ENCODE data around the gene CDH13.

Gene CDH13

DNA sequence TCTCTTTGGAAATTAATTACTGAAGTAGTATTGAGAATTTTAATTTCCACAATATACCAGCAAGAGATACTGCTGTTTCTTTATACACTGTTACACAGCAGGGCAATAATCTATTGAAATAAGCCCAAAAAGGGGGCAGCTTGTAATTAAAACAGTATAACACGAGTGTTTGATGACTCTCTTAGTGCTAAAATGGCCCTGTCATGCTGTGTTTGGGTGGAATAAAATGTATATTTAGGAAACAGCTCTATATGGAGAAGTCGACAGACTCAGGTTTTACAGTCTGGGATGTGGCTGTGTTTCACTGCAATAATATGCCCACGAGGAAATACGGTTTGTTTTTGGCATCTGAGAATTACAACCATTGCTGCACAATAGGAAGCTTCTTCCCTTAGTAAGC is 643.3 kb downstream of the CDH13 start:
- DNase-seq, result no peak

DNA sequence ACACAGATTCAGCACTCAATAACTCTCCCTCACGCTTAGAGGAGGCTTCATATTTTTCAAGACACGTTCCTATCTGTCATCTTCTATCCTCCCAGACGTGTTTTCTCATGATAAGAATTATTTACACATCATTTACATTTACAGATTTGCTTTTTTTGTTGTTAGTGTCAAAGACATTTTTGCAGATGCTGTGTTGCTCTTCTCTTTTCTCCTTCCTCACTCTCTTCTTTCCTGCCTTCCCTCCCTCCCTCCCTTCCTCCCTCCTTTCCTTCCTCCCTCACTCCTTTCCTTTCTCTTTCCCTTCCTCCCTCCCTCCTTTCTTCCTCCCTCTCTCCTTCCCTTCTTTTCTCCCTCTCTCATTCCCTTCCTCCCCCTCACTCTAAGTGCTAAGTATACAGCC is 643.9 kb downstream of the CDH13 start:
- no peak for DNase-seq

DNA sequence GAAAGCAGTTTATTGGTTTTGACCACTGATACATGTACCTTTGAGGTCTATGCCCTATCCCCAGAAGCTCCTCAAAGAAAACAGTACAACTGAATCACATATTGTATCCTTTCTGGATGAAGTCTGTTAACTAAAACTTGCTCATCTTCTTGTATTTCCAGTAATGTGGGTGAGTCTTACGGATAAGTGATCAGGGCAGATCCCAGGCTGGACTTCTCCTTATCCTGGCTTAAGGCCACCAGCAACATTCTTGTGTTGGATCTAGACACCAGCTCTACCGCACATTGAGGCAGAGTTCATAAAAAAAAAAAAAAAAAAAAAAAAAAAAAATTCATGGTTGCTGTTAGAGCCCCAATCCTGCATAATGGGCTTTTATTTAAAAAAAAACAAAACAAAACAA is 644.4 kb downstream of the CDH13 start:
- no peak for DNase-seq

DNA sequence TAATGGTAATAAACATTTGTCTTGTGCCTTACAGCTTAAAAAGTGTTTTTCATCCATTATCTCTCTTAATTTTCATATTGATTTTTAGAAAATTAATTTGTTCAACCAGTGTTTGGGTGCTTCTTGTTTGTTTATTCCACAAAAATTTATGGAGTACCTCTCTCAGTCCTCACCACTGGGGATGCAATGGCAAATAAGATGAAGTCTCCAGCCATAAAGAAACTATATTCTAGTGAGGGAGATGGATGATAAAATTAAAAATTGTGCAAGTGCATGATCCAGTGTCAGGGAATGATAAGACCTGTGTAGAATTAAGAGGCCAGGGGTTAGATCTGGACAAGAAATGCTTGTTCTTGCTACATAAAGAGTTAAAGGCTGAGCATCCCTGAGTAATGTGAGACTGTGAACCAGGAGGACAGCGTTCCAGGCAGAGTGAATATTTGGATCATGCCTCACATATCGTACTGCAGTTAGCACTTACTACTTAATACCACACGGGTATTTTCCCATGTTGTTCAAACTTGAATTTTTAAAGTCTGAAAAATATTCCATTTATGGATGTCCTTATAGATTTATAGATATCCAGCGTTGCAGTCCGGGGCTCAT is 645.3 kb downstream of the CDH13 start:
- DNase-seq, result no peak

DNA sequence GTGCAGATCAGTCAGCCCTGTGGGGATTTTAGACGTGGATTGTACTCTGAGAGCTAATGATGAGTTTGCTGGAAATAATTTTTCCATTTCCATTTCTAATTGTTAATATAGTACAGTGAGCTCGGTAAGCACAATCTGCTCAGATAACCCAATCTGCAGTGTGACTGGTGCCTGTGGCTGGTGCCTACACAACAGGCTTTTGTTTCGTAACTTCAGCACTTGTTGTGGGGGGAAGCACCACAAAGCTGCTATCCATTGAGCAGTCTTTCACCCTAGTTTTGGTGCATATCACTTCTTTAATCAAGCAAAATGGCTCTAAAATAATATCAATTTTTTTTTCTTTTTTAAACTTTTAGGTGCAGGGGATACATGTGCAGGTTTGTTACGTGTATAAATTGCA is 646.1 kb downstream of the CDH13 start:
- DNase-seq, result no peak

DNA sequence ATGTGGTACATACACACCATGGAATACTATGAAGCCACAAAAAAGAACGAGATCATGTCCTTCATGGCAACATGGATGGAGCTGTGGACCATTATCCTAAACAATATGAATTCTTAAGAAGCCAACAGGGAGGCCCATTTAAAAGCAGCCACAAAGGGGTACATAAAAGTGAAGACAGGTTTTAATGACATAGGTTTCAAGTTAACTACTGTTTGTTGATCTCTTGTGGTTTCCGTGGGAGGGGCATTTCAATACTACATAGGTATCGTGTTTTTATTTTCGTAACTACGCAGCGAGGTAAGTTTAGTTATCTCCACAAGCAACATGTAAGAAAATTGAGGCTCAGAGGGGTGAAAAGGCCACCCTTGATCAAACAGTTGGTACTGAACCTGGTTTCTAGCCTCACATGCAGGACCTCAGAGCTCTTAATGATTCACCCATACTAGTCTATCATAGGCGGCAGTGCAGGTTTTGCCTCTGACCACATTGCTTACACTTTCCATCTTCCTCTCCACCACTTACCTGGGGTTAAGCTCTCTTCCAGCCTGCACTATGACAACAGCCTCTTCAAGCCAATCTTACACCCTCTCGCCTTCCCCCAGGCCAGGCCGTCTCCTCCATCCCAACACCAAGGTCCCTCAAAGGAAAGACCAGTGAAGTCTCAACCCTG is 646.9 kb downstream of the CDH13 start:
- DNase-seq, result no peak

DNA sequence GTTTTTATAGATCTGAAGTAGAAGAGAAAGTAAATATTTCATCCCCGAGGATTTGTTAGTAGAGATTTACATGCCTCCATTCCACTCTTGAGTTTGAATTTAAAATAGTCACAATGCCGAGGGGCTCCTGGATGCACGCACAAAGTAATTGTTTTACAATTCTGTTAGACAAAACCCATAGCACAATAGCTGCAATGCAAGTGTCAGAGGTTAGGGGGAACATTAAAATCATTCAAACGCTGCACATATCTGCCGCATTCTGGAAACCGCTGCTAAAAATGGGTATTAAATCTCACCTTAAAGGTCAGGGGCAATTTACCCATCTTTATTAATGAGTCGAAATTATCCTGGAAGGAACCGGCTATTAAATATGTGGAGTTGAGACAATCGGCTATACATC is 652.5 kb downstream of the CDH13 start:
- DNase-seq, result no peak

DNA sequence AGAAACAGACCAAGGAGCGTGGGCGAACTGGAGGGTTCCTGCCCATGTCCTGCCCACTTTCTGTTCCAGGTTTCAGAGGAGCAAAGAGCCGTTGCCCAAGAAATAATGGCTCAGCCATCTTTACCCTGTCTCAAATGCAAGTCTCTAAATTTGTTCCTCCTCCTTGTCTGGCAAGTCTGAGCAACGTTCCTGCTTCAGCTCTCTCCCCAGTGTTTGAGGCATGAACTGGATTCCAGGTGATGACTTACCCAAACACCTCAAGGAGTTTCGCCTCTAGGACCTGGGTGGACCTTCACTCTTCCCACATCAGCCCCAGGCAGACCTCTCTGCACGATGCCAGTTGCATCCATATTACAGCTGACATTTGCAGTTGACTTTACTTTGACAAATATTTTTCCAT is 659.2 kb downstream of the CDH13 start:
- DNase-seq, result no peak

DNA sequence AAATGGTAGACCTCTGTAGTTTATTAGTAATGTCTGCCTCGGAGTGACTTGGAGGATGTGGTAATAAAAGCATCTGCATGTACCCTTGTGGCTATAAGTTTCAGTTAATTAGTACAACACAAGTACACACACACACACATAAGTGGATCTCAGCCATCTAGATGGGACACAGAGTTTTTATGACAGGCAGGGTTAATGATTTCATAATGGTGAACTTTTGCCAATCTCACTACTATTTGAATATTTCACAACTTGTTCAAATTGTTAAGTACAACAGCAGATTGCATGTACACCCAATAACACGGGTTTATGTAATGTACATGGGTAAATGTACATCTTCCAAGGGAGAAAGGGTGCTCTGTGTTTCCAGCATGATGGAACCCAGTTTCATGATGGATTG is 669.7 kb downstream of the CDH13 start:
- DNase-seq, result no peak

DNA sequence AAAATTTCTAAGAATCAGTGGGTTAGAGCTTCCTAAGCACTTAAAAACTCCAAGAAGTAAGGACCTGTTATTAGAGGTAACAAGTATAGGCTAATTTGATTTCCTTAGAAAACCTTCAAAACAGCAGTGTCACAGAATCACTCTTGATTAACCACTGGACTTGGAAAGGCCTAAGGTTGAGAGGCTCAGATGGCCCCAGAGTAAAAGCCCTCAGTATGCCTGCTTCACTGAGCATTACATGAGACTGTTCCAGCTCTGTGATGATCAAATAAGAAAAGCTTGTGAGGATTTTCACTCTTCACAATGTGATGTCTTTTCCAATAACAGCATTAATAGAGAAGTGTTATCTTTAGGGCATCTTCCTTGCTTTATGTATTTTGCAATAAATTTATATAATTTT is 671.8 kb downstream of the CDH13 start:
- no peak for DNase-seq

DNA sequence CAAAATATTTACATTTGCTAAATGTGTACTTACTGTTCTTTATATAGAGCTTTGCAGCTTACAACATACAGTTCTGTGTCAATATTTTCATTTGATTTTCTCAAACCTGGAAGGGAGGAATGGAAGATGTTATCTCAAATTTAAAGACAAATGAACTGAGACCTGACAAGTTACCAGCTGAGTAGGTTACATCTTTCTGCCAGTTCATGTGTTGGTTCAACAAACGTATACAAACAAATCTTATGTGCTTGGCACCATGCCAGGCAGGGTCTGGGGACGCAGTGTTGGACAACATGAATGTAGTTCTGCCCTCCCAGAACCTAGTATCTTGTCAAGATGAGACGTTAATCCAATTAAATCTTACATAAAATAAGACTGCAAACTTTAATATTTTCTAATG is 673.6 kb downstream of the CDH13 start:
- DNase-seq, result no peak

DNA sequence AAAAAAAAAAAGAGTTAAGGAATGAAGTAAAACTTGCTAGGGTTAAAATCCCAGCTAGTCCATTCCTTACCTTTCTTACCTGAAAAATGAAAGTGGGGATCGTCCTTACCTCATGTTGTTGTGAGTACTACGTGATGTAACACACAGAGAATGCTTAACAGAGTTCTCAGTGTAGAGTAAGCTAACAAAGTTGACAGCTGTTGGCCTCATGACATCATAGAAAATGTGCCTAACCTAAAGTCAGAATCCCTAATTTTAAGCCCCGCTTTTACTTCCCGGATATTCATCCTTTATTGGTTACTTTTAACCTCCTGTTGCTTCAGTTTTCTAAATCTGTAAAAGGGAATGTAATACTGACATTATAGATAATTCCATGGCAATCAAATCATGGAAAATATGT is 675.2 kb downstream of the CDH13 start:
- DNase-seq, result no peak

DNA sequence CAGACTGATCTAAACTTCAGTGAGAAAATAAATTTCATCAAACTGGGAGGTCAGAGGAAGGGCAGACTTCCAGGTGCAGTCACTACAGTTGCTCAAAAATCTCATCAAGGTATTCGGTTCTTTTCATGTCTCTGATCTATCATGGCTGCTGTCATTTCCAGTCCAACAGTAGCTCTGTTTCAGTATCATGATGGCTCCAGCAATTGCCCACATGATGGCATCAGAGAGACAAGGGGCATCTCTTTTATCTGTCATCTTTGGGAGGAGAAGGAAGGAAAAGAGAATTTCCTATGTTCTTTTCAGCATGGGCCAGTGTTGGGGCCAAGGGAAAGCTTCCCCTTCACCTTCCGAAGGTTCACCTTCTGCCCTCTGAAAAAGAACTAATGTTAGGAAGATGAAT is 676.1 kb downstream of the CDH13 start:
- no peak for DNase-seq

DNA sequence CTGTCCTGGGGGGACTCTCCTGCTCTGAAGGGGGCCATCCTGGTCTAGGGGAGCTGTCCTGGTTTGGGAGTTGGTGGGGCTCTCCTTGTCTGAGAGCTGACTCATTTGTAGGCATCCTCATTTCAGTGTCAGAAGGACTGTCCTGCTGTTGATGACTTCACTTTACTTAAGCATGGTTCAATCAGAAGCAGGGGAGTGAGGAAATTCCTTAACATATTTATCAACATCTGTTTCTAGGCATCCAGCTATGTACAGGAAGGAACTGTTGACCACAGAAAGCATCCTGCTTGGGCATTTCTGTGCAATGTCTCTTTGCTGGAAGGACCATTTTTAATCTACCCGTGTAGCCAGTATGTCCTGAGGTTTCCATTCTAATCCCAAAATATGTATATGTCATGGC is 678.3 kb downstream of the CDH13 start:
- no peak for DNase-seq

DNA sequence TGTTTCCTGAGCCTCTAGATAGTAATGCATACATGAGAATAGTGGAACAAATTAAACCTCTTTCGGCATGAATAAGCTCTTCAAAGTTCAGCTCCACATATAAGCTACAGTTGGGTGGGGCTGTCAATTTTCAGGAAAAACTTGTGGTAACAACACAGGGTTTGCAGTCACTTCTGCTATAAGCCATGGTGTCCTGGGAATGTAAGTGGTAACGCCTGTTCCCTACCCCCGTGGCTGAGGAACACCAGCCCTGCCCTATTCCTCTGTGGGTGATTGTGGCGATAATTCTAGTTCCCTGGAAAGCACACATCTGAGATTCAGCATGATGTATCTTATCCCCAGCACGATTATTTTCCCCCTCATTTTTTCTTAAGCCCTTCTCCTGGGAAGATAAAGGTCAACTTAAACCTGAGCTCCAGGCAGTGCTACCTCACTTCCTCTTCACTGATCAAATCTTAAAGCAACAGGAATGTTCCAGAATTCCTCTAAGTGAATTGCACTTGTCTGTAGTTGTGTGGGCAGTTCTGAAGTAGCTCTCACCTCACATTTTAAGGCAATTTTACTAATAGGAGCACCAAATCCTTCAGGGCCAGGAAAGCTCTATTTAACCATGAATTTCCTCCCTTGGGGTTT is 680.3 kb downstream of the CDH13 start:
- no peak for DNase-seq

DNA sequence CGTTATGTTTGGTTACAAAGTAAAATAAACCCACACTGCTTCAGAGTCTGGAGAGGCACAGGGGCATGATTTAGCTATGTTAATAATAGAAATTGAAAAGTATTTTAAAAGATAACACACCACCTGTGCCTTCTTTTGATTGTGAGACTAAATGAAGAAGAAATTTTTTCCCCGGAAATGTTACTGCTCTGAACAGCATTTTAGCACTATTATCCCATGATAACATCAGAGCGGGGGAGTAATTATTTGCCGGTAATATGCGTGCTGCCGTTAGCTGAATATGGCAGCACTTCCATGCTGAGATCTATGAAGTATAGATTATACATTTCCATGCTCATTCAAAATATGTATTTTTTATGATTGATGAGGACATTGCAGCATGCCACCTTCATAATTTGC is 680.8 kb downstream of the CDH13 start:
- DNase-seq, result no peak

DNA sequence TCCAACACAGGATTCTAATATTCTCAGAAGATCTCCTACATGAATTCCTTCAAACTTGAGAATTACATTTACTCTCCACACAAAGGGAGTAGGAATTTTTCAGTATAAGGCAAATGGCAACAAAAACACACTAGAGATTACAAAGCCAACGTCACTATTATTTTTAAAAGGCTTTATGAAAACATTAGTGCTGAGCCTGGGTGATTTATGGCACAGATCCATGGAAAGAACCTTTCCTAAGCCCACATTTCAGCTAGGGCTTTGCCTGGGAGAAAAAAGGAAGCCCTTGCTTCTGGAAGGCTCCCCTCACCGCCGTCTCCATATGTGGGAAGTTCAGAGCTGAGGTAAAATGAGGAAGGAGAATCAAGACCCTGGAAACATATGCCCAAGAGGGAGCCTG is 681.6 kb downstream of the CDH13 start:
- no peak for DNase-seq

DNA sequence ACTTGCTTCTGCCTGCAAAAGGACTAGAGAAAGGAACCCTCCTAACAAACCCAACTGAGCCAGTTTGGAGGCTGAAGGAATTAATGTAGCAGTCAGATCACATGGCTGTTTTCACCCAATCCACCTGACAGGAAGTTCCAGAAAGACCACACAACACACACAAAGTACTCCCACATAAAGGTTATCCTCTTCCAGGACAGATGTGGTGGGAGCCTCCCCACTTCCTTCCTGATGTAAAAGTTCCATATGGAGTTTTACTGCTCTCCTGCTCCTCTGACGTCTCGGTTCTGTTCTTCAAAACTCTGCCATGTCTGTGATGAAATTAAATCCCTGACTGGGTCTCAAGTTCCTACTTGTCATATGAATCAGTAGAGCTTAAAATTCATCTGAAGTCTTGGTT is 684.0 kb downstream of the CDH13 start:
- DNase-seq, result no peak

DNA sequence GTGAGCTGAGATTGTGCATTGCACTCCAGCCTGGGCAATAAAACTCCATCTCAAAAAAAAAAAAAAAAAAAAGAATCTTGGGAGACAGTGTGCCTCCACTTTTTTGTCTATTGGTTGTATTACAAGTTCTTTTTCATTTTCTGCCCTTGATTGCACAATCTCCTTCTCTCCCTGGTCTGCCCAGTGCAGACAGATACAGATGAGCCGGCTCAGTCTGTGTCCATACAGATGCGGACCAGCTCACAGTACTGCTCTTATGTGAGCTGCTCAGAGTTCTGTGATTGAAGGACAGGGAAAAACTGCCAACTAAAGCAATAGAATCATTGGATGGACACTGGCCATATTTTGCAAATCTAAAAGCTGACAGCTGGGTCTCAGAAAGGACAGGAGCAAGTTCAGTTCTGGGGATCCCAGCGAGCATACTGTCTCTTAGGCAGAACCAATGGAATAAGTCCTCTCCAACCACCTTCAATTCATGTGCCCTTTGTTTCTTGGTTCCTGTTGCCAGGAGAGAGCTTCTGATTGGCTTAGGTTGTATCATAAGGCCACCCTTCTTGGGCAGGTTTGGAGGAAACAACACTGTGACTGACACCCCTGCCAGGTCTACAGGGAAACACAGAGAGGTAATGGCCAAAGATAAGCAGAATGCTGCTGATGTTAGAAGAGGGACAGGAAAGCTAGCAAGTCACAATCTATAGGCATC is 685.4 kb downstream of the CDH13 start:
- DNase-seq, result no peak

DNA sequence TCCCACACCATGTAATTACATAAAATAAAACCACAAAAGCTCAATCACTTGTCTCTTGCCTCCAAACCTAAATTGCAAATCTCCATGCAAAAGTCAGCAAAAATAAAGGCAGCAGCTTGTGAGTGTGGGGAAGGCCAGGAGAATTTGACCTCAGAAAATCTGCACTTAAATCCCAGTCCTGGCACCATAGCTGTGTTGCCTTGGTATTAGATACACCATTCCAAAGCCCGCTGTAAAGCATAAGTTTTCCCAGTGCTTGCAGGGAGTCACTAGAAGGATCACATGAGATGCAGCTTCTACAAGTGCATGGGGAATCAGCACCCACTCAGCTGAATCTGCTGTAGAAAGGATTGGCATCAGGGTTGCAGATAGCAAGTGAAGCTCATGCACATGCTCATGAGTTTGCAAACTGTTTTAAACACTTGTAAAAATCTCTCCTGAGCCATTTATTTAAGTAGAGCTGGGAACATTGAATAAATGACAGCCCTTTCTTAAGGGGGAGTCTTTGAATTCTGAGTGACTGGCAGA is 686.0 kb downstream of the CDH13 start:
- no peak for DNase-seq

DNA sequence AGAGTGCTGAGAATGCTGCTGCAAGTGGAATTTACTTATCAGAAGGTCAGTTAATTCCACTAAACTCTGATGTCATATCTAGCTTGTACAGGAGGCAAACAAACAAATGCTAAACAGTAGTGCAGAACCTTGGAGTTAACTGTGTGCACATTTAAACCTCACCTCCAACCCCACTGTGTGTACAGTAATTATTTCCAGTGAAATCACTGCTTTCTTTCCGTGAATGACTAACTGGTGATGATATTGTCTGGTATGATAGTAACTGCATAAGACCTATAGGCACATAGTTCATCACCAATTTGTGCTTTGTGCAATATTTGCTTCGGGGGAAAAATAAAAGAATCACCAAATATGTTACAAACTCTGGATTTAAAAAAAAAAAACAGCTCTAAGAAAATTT is 688.5 kb downstream of the CDH13 start:
- DNase-seq, result no peak

DNA sequence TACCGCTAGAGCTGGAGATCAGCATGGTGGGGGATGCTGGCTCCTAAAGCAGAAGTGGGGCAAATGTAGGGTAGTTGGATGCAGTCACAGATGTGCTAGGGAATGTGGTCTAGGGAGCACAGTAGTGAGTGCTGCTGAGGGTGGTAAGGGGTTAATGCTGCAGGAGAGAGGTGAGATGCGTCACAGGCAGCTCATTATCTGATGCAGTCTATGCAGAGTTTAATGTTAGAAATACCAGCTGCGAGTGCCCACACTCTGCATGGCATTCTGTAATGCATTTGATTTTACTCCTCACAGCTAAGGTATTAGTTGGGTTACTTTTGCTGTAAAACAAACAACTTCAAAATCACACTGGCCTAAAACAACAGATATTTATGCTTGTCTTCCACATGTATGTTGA is 689.7 kb downstream of the CDH13 start:
- DNase-seq, result no peak

DNA sequence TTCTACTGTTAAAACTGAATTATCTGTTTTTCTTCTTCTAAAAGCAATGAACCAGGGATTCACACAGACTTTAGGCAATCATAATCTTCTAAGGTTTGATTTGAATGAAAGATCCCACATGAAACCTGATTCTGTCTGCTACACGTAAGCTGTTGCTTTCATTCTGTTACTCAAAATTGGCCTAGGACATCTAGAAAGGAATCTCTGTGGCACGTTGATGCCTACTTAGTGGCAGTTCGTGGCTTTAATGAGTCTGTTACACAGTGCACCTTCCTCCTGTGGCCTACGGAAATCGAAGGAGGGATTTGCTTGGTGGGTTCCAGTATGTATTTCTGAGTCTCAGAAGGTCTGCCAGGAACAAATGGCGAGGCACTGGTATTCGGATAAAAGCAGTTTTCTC is 691.6 kb downstream of the CDH13 start:
- DNase-seq, result no peak

DNA sequence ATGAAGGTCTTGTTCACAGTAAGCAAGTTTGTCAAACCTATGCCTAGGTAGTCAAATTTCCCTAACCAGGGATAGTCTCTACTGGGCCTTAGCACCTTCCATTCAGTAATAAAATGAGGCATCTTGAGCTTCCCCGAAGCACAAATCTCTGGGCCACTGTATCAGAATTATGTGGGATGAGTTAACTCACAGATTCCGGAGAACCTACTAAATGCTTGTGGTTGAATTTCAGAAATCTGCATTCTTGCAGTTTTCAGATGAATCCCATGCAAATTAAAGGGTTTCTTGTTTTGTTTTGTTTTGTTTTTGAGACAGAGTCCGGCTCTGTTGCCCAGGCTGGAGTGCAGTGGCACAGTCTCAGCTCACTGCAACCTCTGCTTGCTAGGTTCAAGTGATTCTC is 702.2 kb downstream of the CDH13 start:
- DNase-seq, result no peak

All from NK-92 treated with Interleukin-12 subunit alpha and Interleukin-12 subunit beta, amount 100 ng/mL, for 24 hours (cell line).